RWPE1 (cell line): ENCODE measurements around the gene GOLT1A.

Experiments
- CTCF ChIA-PET: fragments of 350-600 bp; sonication (Branson Sonifier 250); formaldehyde crosslinking; extraction: SDS; loops from one replicate; lab custom pipeline; 2021; lab: Yijun Ruan, JAX
- POLR2A ChIA-PET: fragments of 400-600 bp; formaldehyde crosslinking; extraction: SDS; loops from one replicate; lab custom pipeline; 2020; ENCODE audit warnings: antibody characterized with exemption; ENCODE audit not compliant: low non-redundant PET; lab: Yijun Ruan, JAX
- DNase-seq: peaks from one replicate; pipeline ENCODE4 v3.0.0; 2012; ENCODE audit warnings: low spot score
- H3K27ac ChIP-seq: fragments of 450-650 bp; 2 replicates; pipeline ENCODE4 v1.5.1; 2017
- CTCF ChIP-seq: fragments of 450-650 bp; conservative IDR thresholded peaks from 2 replicates; pipeline ENCODE4 v1.5.1; 2017; ENCODE audit warnings: low read depth, mild to moderate bottlenecking

GOLT1A gene

GRCh38 chr1:204260601-204261197, 46.9 kb upstream of the GOLT1A start:
- DNase-seq, result no peak
- ChIA-PET POLR2A (no interaction called here), CTCF (interaction anchor here (0.9 to 4.8 kb wide), 3 partner anchors 53 to 102 kb away, joined by 3 to 45 read pairs (median 19); no protein-coding TSS in a partner anchor)
- no peak for TF ChIP-seq CTCF
- no peak overlapping the region for H3K27ac ChIP-seq

GRCh38 chr1:204259782-204260181, 46.0 kb upstream of the GOLT1A start:
- CTCF ChIA-PET, result interaction anchor here (0.7 to 4.8 kb wide), 5 partner anchors 42 to 103 kb away, joined by 3 to 45 read pairs (median 3); no protein-coding TSS in a partner anchor
- TF ChIP-seq CTCF, result no peak
- no peak overlapping the region for H3K27ac ChIP-seq
- DNase-seq, result no peak
- POLR2A ChIA-PET, result no interaction called here

GRCh38 chr1:204259196-204259595, 45.4 kb upstream of the GOLT1A start:
- ChIA-PET CTCF (interaction anchor here (0.8 to 4.8 kb wide), 14 partner anchors 11 to 139 kb away, joined by 3 to 45 read pairs (median 5); partner anchors contain the start of gene PLEKHA6), POLR2A (no interaction called here)
- no peak for DNase-seq
- H3K27ac ChIP-seq, result no peak overlapping the region
- no peak for TF ChIP-seq CTCF

GRCh38 chr1:204258213-204259115, 44.7 kb upstream of the GOLT1A start:
- POLR2A ChIA-PET, result interaction anchor here (0.9 kb wide), 1 partner anchor 105 kb away, joined by 3 read pairs; no protein-coding TSS in a partner anchor
- DNase-seq, result peak; percentile 82
- peak; percentile 51 for TF ChIP-seq CTCF

GRCh38 chr1:204257446-204257845, 43.7 kb upstream of the GOLT1A start:
- POLR2A ChIA-PET, result no interaction called here
- H3K27ac ChIP-seq, result no peak overlapping the region
- CTCF ChIA-PET, result interaction anchor here (0.5 to 4.8 kb wide), 8 partner anchors 9 to 158 kb away, joined by 3 to 45 read pairs (median 6); partner anchors contain the start of gene PLEKHA6
- no peak for TF ChIP-seq CTCF
- DNase-seq, result no peak

More at GRCh38 chr1:204258213-204259115, 44.7 kb upstream of the GOLT1A start:
- CTCF ChIA-PET, result interaction anchor here (0.5 to 4.8 kb wide), 26 partner anchors 10 to 533 kb away, joined by 3 to 45 read pairs (median 4); partner anchors contain the start of gene PLEKHA6
- H3K27ac ChIP-seq, result no peak overlapping the region

GRCh38 chr1:204256531-204256930, 42.7 kb upstream of the GOLT1A start:
- CTCF ChIA-PET, result interaction anchor here (0.5 to 4.8 kb wide), 7 partner anchors 44 to 117 kb away, joined by 3 to 45 read pairs (median 4); partner anchors contain the start of gene PLEKHA6
- POLR2A ChIA-PET, result interaction anchor here (0.6 kb wide), 1 partner anchor 10 kb away, joined by 3 read pairs; no protein-coding TSS in a partner anchor
- H3K27ac ChIP-seq, result no peak overlapping the region

More at GRCh38 chr1:204256531-204256930, 42.7 kb upstream of the GOLT1A start:
- no peak for TF ChIP-seq CTCF
- DNase-seq, result no peak
